NCI-H2196 (cell line): ENCODE measurements around the gene TENT5C.

Source experiments
- DNase-seq: peaks from one replicate; lab custom pipeline; 2025; ENCODE audit not compliant: unreplicated experiment; lab: John Stamatoyannopoulos, UW

TENT5C gene

GRCh38 chr1:117611894-117612483, 6.1 kb downstream of the TENT5C start:
- DNase-seq = no peak

GRCh38 chr1:117612517-117613248, 6.8 kb downstream of the TENT5C start:
- no peak for DNase-seq

GRCh38 chr1:117613249-117613968, 7.6 kb downstream of the TENT5C start:
- DNase-seq = no peak

- DNase-seq = no peak
Measured at GRCh38 chr1:117613969-117614729, 8.3 kb downstream of the TENT5C start.

GRCh38 chr1:117615474-117615873, 9.6 kb downstream of the TENT5C start:
- DNase-seq = no peak

- DNase-seq = no peak
Measured at GRCh38 chr1:117616356-117616755, 10.5 kb downstream of the TENT5C start.

- no peak for DNase-seq
Measured at GRCh38 chr1:117616967-117617366, 11.1 kb downstream of the TENT5C start.

- DNase-seq = no peak
Measured at GRCh38 chr1:117618450-117619122, 12.7 kb downstream of the TENT5C start.

- no peak for DNase-seq
Measured at GRCh38 chr1:117620440-117620839, 14.6 kb downstream of the TENT5C start.

GRCh38 chr1:117621316-117621715, 15.5 kb downstream of the TENT5C start:
- no peak for DNase-seq

GRCh38 chr1:117622726-117623125, 16.9 kb downstream of the TENT5C start:
- no peak for DNase-seq

- no peak for DNase-seq
Measured at GRCh38 chr1:117623141-117623540, 17.3 kb downstream of the TENT5C start.

GRCh38 chr1:117623698-117624097, 17.9 kb downstream of the TENT5C start:
- DNase-seq = no peak

GRCh38 chr1:117627546-117628130, 21.8 kb downstream of the TENT5C start:
- peak; percentile 84 for DNase-seq

- DNase-seq = no peak
Measured at GRCh38 chr1:117628343-117628742, 22.5 kb downstream of the TENT5C start.

GRCh38 chr1:117629625-117630422, 24.0 kb downstream of the TENT5C start:
- DNase-seq = no peak

GRCh38 chr1:117630423-117630998, 24.7 kb downstream of the TENT5C start:
- DNase-seq = no peak

- DNase-seq = peak; percentile 60
Measured at GRCh38 chr1:117631359-117632160, 25.7 kb downstream of the TENT5C start.
